GM19351 (cell line): ENCODE data around the gene ITGAD.
"Not testable (repeated sequence)": the region's sequence is repeated elsewhere in the genome, so short reads cannot be mapped to it uniquely, and the experiment has no call there.

Experiments used
- ATAC-seq: cut with Tn5 transposase; IDR thresholded peaks from one replicate; pipeline ENCODE4 v1.9.1; 2021; ENCODE audit warnings: mild to moderate bottlenecking, moderate library complexity; ENCODE audit not compliant: unreplicated experiment

Gene ITGAD

GRCh38 chr16:31403590-31404352 lies 10.6 kb downstream of the ITGAD start:
- ATAC-seq = no peak

GRCh38 chr16:31404353-31405064 lies 11.4 kb downstream of the ITGAD start:
- no peak for ATAC-seq

DNA sequence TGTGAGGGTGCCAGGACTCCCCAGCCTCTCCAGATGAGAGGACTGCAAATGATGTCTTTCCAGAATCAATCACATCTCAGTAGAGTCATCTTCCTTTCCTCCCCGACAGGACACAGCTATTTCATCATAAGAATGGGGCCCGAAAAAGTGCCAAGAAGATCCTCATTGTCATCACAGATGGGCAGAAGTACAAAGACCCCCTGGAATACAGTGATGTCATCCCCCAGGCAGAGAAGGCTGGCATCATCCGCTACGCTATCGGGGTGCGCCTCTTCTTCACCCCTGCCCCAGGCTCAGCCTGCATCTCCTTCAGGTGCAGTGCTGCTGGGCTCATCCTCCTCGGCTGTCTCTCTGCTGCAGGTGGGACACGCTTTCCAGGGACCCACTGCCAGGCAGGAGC lies 14.3 kb downstream of the ITGAD start:
- no peak for ATAC-seq

- ATAC-seq = no peak
Measured at GRCh38 chr16:31409433-31409832, 16.3 kb downstream of the ITGAD start.

GRCh38 chr16:31410082-31410481 lies 16.9 kb downstream of the ITGAD start:
- ATAC-seq = no peak

DNA sequence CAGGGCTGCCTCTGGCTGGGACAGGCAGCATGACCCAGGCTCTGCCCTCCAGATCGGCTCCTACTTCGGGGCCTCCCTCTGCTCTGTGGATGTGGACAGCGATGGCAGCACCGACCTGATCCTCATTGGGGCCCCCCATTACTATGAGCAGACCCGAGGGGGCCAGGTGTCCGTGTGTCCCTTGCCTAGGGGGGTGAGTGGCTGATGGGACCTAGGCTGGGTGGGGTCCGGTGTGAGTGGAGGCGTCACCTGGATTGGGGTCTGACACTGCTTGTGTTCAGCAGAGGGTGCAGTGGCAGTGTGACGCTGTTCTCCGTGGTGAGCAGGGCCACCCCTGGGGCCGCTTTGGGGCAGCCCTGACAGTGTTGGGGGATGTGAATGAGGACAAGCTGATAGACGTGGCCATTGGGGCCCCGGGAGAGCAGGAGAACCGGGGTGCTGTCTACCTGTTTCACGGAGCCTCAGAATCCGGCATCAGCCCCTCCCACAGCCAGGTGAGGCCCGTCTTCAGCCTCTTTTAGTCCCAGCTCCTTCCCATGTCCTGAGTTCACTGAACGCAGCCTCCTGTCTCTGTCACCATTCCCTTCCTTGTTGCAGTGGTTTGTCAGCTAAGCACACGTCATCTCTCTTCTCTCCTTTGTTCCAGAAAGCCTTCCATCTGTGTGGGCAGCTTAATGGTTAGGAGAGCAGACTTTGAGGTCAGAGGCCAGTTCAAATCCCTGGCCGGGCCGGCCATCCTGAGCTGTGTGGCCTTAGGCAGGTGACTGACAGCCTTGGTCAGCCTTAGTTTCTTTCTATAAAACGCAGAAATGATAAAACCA lies 18.1 kb downstream of the ITGAD start:
- ATAC-seq = no peak

GRCh38 chr16:31412750-31413149 lies 19.6 kb downstream of the ITGAD start:
- ATAC-seq = no peak

GRCh38 chr16:31413381-31413780 lies 20.2 kb downstream of the ITGAD start:
- no peak for ATAC-seq

DNA sequence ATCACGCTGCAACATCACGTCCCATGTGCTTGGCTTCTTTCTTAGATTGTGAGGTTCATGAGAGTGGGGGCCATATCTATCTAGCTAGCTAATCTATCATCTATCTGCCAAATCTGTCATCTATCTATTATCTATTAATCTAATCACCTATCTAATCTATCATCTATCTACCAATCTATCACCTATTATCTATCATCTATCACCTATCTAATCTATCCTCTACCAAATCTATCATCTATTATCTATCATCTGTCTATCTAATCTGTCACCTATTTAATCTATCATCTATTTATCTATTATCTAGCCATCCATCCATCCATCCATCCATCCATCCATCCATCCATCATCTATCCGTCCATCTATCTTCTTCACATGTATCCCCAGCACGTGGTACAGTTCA lies 20.8 kb downstream of the ITGAD start:
- no peak for ATAC-seq

DNA sequence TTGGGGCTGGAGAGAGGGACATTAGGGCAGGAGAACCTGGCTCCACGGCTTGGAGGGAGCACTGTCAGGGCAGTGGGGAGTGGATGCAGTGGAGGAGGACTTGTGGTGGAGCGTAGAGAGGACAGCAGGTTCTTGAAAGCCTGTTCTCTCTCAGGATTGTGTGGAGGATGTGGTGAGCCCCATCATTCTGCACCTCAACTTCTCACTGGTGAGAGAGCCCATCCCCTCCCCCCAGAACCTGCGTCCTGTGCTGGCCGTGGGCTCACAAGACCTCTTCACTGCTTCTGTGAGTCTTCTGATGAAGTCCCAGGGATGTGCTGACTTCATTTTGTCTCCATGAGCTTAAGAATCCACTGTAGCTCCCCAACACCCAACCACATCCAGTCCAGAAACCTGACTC lies 21.6 kb downstream of the ITGAD start:
- no peak for ATAC-seq

GRCh38 chr16:31416371-31416770 lies 23.2 kb downstream of the ITGAD start:
- ATAC-seq = no peak

DNA sequence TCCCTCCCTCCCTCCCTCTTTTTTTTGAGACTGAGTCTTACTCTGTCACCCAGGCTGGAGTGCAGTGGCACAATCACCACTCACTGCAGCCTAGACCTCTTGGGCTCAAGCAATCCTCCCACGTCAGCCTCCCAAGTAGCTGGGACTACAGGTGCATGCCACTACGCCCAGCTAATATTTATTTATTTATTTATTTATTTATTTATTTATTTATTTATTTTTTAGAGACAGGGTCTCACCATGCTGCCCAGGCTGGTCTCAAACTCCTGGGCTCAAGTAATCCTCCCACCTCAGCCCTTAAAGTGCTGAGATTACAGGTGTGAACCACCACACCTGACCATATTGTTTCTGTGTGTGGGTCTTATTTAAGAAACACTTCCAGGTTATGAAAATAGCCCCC lies 23.9 kb downstream of the ITGAD start:
- ATAC-seq = not testable (repeated sequence)

DNA sequence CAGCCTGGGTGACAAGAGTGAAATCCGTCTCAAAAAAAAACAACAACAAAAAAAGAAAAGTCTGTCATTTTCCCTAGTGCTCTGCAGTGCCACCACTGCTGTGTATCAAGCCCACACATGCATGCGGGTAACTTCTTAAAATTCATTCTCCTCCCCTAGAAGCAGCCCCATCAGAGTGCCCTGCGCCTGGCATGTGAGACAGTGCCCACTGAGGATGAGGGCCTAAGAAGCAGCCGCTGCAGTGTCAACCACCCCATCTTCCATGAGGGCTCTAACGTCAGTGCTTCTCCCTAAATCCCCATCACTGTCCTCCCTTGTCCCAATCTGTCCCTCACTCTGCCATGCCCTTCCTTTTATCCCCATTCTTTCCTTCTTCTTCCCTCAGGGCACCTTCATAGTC lies 24.8 kb downstream of the ITGAD start:
- ATAC-seq = no peak

DNA sequence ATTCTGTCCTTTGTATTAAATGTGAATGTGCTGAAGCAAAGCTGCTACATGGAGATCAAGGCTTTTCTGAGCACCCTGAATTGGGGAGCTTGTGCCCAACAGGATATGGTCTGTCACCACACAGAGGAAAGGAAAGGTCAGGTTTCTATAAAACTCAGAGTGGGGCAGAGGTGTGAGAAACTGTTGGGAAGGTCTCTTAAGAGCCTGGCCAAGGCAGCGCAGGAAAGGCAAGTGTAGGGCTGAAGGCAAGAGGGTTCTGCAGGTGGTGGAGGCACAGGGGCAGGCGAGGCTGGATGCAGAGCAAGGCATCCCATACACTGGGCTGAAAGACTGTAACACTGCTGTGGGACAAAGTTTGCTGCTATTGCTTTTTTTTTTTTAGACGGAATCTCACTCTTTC lies 26.9 kb downstream of the ITGAD start:
- ATAC-seq = no peak

DNA sequence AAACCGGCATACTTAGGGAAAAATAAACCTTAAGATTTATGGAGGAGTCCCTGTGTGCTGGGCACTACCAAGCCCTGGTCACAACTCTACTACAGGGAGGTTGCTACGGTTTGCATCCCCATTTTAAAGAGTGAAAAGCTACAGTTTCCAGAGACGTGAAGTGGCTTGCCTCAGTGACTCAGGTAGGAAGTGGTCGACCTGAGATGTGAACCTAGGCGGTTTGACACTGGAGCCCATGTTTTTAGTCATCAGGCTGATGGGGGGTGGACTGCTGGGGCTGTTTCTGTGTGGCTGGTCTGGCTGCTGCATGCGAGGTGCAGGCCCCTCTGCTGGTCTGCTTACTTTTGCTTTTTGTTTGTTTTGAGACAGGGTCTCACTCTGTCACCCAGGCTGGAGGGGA lies 28.5 kb downstream of the ITGAD start:
- peak; percentile 83 for ATAC-seq

DNA sequence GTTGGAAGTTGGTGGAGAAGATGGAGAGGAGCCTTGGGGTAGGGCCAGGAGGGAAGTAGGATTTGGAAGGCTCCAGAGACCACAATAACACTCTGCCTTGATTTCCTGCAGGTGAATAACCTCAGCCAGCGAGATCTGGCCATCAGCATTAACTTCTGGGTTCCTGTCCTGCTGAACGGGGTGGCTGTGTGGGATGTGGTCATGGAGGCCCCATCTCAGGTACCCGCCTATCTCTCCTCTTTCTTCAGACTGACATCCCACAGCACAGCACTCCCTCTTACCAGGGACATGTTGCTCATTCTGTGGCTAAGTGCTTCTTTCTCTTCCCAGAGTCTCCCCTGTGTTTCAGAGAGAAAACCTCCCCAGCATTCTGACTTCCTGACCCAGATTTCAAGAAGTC lies 30.1 kb downstream of the ITGAD start:
- ATAC-seq = no peak

DNA sequence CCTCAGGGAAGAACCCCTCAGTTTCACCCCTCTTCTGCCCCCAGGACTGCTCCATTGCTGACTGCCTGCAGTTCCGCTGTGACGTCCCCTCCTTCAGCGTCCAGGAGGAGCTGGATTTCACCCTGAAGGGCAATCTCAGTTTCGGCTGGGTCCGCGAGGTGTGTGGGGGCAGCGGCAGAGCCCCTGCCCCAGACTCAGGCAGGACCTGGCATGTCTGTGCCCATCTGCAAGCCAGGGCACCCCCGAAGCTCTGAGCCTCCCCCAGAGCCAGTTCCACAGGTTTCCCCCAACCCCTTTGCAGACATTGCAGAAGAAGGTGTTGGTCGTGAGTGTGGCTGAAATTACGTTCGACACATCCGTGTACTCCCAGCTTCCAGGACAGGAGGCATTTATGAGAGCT lies 30.7 kb downstream of the ITGAD start:
- ATAC-seq = no peak

DNA sequence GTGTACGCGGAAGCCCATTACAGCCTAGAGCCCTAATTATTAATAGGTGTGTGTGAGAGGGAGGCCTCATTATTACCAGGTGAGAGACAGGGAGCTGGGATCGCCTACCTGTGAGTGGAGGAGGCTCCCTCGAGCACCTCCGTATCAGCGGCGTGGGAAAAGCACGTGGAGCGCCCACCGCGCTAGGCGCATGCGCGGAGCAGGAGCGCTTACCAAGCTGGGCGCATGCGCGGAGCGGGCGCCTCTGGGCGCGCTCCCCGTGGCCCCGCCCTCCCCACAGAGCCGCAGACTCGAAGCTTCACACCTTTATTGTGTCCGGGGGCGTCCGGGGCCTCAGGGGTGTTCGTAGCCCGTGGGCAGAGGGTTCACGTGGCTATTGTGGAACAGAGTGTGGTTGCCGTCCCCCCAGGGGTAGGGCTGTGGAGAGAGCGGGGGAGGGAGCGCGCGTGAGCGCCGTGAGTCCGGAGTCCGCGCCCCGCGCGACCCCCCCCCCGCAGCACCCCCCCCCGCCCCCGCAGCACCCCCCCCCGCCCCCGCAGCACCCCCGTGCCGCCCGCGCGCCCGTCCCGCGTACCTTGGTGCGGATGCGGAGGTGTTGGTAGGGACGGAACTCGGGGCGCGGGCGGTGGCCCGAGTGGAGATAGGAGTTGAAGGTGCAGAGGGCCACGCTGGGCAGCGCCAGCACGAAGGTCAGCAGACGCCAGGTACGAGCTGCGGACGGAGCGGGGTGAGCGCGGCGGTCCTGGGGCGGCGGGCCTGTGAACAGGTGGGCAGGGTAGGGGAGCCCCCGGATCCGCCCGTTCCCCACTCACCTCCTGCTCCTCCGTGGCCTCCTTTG lies 34.5 kb downstream of the ITGAD start:
- no peak for ATAC-seq

DNA sequence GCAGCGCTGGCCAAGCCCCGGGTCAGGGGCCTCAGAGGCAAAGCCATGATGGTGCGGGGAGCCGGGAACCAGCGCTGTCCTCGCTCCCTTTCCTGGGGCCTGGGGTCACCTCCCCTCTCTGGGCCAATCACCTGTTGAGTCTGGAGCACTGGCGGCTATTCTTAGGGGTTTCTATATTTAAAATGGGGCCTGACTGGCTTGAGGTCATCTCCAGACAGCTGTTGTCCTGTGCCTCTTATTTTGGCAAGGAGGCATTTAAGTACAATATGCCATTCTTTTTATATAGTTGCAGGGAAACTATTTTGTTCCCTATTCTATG lies 35.1 kb downstream of the ITGAD start, which contains the start of gene COX6A2:
COX6A2 (minus strand) TSS at position 82 of the 319 bp plus-strand sequence; CDS start at position 47, 35 bp downstream.
- no peak for ATAC-seq

DNA sequence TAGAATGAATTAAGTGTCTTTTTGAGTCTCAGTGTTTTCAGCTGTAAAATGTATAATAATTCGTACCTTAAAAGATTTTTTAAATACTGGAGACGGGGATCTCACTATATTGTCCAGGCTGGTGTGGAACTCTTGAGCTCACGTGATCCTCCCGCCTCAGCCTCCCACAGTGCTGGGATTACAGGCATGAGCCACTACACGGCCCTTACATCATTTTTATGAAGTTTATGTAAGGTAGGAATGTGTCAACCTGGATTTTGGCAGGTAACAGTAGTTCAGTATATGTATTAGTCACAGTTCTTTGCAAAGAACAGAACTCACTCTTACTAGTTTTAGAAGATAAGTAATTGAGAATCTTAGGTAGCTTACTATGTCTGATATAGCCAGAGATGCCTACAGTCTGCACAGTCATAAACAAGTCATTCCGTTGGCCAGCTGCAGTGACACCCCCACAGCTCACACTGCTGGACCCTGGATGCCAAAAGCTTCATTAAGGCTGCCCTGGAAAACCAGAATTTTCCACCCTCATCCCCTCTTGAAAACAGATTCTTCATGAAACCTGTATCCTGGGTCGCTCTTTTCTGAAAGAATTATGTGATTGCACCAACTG lies 35.6 kb downstream of the ITGAD start:
- no peak for ATAC-seq
